GM12891 (cell line): ENCODE measurements around the gene PKP1.
A peak's percentile ranks its signal among the peaks of the same experiment; 100 is the strongest.

Source experiments
- DNase-seq: peaks from one replicate; pipeline ENCODE4 v3.0.0; 2011; ENCODE audit warnings: low spot score; ENCODE audit not compliant: insufficient read length
- FAIRE-seq: peaks from 2 replicates; lab custom pipeline; 2011; peaks lifted over from hg19 to GRCh38; lab: Jason Lieb, UNC
- PAX5 ChIP-seq: IDR thresholded peaks from 2 replicates; pipeline ENCODE4 v1.6.1; 2011; ENCODE audit warnings: low read length, moderate library complexity, mild to moderate bottlenecking; ENCODE audit not compliant: insufficient read depth, severe bottlenecking
- POLR2A ChIP-seq: IDR thresholded peaks from 2 replicates; pipeline ENCODE4 v1.6.1; 2011; ENCODE audit warnings: low read depth, low read length, control low read depth
- POLR2AphosphoS5 ChIP-seq: IDR thresholded peaks from 2 replicates; pipeline ENCODE4 v1.6.1; 2011; ENCODE audit warnings: low read depth, low read length, control low read depth
- POU2F2 ChIP-seq: IDR thresholded peaks from 2 replicates; pipeline ENCODE4 v1.6.1; 2011; ENCODE audit warnings: low read depth, mild to moderate bottlenecking, control low read depth, low read length, moderate library complexity
- SPI1 ChIP-seq: IDR thresholded peaks from 2 replicates; pipeline ENCODE4 v1.6.1; 2011; ENCODE audit warnings: low read depth, low read length, control low read depth
- TAF1 ChIP-seq: IDR thresholded peaks from 2 replicates; pipeline ENCODE4 v1.6.1; 2011; ENCODE audit warnings: low read depth, low read length, control low read depth

Gene PKP1

DNA sequence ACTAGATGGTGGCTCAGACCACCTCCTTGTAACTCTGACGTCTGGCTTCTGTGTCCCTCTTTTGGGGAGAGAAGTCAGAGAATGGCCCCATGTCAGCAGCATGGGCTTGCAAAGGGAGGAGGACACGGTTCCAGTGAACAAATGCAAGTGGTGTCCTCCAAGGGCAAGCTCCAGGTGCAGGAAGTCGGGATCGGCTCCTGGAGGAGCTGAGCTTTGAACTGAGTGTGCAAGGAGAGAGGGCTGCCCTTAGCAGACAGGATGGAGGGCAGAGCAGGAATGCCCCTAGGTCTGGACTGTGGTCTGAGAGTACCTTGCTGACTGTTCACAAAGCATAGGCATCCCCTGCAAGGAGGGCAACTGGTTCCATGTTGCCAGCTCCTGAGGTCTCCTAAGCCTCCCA is 17.3 kb downstream of the PKP1 start:
- no peak for TF ChIP-seq POLR2AphosphoS5
- no peak for TF ChIP-seq TAF1
- no peak for TF ChIP-seq POU2F2
- no peak for DNase-seq
- no peak for FAIRE-seq

DNA sequence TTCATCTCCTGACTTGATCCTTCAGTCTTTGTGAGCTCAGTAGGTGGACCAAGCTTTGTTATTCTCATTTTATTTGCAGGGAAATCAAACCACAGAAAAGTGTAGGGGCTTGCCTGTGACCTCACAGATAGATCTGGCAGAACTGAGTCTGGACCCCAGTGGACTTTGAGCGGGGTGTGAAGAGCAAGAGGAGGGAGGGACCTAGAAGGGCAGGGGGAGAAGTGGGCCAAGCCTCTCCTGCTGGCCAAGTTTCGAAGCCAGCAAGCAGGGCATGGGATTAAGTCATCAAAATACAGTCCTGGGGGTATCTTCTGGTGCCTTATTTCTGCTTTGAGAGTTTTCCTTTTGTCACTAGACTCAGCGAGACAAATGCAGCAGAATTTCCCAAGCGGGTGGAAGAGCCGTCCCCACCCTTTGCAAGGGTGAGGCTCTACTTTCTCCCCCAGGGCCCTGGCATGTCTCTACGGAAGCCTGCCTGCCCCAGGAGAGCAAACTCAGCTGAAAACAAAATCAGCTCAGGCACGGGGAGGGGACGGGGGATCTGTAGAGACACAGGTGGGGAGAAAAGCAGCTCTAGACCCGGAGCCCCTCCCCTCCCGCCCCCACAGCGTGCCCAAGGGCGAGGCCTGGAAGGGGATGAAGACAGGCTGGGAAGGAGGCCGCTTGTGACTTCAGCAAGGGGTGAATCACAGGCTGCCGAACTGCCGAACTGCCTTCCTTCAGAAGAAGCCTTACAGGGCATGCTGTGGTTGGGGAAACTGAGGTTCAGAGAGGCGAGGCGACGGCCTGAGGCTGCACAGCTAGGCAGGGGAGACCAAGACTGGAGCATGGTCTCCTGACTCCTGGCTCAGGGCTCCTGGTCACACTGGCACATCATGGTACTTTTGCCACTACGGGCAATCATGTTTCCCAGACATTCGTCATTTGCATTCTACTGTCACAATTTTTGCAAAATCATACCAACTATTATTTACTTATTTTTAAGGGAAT is 19.2 kb downstream of the PKP1 start:
- FAIRE-seq (no peak), DNase-seq (no peak)

DNA sequence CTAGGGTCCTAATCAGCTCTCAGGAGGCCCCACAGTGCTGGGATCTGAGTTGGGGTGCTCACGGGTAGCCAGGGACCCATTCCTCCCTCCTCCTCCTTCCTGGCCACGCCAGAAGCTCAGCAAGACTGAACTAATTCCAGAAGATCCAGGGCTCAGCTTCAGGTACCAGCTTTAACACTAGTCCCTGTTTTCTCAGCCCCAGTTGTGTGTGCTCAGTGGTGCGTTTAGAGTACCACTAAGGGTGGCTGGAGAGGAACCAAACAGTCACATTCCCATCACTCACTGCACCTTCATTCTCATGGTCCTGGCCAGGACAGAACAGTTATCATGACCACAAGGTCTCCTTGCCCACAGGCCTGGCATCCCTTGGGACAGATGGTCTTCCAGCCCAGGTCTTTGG is 20.8 kb downstream of the PKP1 start:
- TF ChIP-seq POU2F2 (no peak), PAX5 (no peak), TAF1 (no peak), POLR2A (no peak), SPI1 (no peak), POLR2AphosphoS5 (no peak)
- DNase-seq: no peak

More for the DNA sequence above, 19.2 kb downstream of the PKP1 start:
- TF ChIP-seq POLR2A (no peak), TAF1 (no peak), POU2F2 (no peak), SPI1 (no peak), PAX5 (no peak), POLR2AphosphoS5 (no peak)

DNA sequence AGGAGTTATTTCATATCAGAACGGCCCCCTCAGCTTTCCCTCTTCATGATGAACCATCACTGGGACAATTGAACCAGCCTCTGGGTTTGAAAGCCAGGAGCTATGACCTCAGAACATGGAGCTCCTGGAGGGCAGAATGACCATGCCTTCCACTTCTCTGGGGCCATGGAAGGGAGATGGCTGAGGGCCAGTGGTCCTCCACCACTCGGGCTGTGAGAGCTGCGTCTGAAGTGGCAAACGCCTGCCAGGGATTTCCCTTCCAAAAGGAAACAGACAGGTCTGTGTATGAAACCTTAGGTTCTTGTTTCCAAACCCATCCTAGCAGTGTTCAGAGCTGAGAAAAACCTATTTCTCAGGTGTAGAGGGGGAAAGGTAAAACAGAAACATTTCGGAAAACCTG is 22.5 kb downstream of the PKP1 start:
- TF ChIP-seq POLR2A (no peak), TAF1 (no peak)
- DNase-seq (no peak), FAIRE-seq (no peak)

More for the DNA sequence above, 20.8 kb downstream of the PKP1 start:
- no peak for FAIRE-seq

DNA sequence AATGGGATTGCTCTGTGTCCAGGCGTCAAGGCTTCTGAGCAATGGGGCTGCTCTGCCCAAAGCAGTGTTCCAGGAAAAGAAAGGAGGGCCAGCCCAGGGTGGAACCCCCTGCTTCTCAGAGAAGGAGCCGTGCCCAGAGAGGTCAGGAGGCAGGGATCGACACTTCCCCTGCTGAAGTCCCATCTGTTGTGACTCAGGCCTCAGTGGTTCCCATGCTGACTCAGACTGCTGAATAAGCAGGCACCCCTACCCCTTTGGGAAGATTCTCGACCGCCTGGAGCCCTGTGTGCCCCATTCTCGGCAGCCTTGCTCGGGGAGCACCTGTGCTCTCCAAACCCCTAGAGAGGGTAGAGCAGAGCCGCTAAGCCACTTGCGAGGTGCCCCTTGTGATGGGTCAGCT is 23.9 kb downstream of the PKP1 start:
- FAIRE-seq: no peak
- no peak for TF ChIP-seq POLR2AphosphoS5
- no peak for TF ChIP-seq SPI1
- TF ChIP-seq PAX5: no peak
- TF ChIP-seq TAF1: no peak
- TF ChIP-seq POU2F2: no peak
- no peak for TF ChIP-seq POLR2A
- DNase-seq: no peak

DNA sequence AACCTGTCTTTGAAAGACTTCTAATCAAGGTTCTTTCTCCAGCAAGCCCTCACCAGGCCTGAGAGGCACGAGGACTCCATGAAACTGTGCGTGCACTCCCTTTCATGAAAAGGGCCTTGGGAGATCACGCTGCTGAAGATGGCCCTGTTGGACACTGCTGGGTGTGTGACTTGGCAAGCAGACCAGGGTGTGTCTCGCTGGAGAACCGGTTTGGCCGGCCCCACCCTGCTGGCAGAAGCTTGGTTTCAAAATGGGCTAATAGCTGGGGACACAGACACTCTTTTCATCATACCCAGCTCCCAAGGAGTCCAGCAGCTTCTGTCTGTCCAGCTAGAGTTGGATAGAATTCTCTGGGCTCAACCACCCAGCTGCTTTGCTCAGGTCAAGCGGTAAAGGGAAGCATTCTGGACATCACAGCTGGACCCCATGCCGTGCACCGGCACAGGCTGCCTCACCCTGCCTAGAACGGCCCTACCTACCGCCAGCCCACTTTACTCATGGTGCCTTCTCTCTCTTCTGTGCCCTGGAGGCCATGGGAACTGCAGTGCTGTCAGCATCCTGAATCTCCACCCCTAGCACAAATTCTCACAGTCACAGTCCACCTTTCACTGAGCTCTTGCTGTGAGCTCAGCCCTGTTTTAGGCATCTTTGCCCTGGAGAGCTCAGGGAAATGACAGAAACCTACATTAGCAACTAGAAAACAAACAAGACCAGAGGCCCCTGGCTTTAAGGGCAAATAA is 24.6 kb downstream of the PKP1 start:
- no peak for FAIRE-seq
- TF ChIP-seq SPI1: no peak
- no peak for DNase-seq

DNA sequence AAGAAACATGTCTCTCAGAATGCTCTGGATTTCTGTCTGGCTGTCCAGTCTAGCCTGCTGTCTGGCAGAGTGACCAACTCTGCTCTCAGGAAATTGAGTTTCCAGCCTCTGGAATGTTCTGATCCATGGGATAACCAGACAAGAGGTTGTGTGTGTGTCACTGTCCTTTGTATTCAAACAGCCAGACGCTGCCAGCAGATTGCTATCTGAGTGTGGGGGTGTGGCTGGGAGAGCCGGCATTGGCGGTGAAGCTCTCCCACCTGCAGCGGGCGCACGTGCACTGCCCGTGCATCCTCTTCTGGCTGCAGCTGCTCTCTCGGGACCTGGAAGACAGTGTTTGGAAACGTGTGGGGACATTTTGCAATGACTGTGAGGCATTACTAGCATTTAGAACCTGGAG is 26.1 kb downstream of the PKP1 start:
- DNase-seq (peak; percentile 35), FAIRE-seq (peak; percentile 48)
- TF ChIP-seq POLR2A: no peak
- no peak for TF ChIP-seq TAF1
- no peak for TF ChIP-seq PAX5
- TF ChIP-seq POLR2AphosphoS5: no peak
- TF ChIP-seq SPI1: no peak
- TF ChIP-seq POU2F2: no peak

DNA sequence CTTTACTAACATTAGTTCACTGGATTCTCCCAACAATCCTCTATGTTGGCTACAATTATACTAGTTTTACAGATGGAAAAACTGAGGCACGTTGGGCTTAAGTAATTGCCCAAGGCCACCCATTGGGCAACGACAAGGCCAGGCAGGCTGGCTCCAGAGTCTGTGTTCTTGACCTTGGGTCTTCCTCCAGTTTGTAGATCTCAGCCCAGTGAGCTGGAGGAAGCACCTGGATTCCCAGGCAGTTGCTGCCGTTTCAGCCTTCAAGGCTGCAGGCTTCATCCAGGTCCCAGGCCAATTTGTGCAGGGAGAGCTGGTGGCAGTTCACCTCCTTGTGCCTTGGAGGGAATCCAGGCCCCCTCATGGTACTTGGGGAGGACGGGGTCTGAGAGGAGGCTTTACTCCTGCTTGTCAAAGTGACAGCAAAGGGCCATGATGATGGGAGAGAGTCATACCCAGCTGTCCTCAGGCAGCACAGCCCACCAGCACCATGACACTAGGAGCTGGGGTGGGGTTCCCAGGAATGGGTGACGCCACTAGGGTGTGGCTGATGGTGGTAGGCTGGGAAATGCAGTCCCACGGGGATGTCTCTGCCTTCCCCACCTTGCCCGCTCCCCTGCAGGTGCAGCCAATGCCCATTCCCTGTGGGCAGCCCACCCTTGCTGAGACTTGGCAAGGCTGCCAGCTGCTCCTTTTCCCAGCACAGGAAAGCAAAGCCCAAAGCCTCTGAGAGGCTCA is 27.1 kb downstream of the PKP1 start:
- no peak for DNase-seq
- no peak for FAIRE-seq
- TF ChIP-seq TAF1 (no peak), POLR2AphosphoS5 (no peak), POLR2A (no peak)

DNA sequence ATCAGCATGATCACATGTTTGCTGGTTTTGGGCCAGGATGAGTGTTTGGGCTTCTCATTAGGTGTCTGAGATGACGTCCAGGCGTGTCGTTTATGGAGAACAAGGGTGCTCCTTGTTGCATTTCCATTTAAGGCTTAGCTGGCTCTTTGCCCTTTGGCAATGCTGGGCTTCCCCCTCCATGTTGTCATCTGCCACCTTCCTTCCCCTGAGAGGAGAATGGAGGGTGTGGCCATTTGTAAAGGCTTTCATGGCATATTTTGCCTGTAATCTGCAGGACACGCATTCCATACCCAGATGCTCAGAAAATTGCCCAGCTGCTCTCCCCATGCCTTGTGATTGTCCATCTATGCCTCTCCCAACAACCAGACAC is 27.7 kb downstream of the PKP1 start:
- FAIRE-seq: no peak
- DNase-seq: no peak
- TF ChIP-seq SPI1: no peak
- TF ChIP-seq POLR2A: no peak
- TF ChIP-seq PAX5: no peak
- TF ChIP-seq TAF1: no peak

DNA sequence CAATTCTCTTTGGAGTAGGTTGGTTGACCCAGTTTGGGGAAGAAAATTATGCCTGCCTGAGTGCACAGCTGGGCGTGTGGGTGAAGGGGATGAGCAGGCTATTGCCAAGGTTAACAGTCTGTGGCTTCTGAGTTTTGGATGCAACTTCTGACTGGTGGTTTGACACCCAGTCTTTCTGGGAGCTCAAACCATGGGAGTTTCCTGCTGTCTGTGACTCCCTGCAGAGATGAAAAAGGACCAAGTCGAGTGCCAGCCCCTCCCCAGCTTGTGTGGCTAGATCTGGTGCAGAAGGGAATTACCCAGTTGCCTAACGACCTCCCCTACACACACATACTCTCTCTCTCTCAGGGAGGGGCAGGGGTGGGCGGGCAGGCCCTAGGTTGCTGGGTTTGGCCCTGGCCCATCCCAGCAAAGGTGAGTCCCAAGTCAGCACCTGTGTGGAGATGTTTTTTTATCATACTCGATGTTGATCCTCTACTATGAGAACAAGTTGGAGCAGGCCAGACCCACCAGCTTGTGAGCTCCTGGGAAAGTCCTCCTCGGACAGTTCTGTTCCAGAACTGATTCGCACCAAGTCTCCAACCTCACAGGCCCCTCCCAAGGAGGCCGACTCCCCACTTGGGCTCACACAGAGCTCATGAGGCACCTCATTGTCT is 28.2 kb downstream of the PKP1 start:
- no peak for FAIRE-seq

DNA sequence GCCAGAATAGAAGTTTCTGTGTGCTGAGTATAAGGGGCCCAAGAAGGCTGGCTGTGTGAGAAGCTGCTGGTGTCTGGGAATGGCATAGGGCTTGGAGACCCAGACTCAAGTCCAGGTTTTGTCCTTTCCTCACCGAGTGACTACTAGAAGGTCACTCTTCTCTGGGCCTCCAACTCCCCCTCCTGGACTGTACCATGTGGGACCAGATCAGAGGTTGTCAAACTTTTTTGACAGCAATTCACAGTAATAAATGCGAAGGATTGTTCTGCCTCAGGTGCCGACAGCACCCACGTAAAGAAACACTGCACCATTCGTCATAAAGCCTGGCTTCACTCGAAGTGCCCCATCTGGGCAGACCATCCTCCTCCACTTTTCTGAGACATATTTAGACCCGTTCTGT is 29.0 kb downstream of the PKP1 start:
- no peak for FAIRE-seq
- no peak for DNase-seq
- TF ChIP-seq PAX5: no peak
- TF ChIP-seq POU2F2: no peak
- TF ChIP-seq TAF1: no peak
- TF ChIP-seq POLR2AphosphoS5: no peak
- no peak for TF ChIP-seq POLR2A
- TF ChIP-seq SPI1: no peak

More for the DNA sequence above, 28.2 kb downstream of the PKP1 start:
- no peak for DNase-seq
- TF ChIP-seq POLR2AphosphoS5 (no peak), TAF1 (no peak)
